Tibial artery (tissue), 4 donors: ENCODE results near the gene INCA1.

Experiments used
- DNase-seq, 2 donors: peaks; one replicate each; pipeline ENCODE4 v3.0.0-alpha.2; 2019
- H3K27ac ChIP-seq, 2 donors: fragments of 200-600 bp; sonication (generic) in 1 of 2; 1 replicate in 1 of 2; 2 replicates in 1 of 2; pipeline ENCODE4 v1.5.1; 2018 to 2019; ENCODE audit warnings: mild to moderate bottlenecking in 1 of 2
- H3K27me3 ChIP-seq, 2 donors: fragments of 200-600 bp; sonication (generic) in 1 of 2; one replicate each; pipeline versions ENCODE4 v1.5.1 to v1.6.0; 2016 to 2019
- H3K36me3 ChIP-seq, 3 donors: fragments of 200-600 bp; sonication (generic) in 2 of 3; one replicate each; pipeline ENCODE4 v1.5.1; 2016 to 2019; ENCODE audit warnings: mild to moderate bottlenecking in 2 of 3
- H3K4me1 ChIP-seq, 4 donors: fragments of 200-600 bp; sonication (generic) in 2 of 4; 1 replicate in 3 of 4; 2 replicates in 1 of 4; pipeline ENCODE4 v1.5.1; 2016 to 2019
- H3K4me3 ChIP-seq, 2 donors: fragments of 200-600 bp; sonication (generic) in 1 of 2; 1 replicate in 1 of 2; 2 replicates in 1 of 2; pipeline ENCODE4 v1.5.1; 2018 to 2019; ENCODE audit warnings: mild to moderate bottlenecking in 2 of 2
- H3K9me3 ChIP-seq, 3 donors: fragments of 200-600 bp; sonication (generic) in 1 of 3; one replicate each; pipeline ENCODE4 v1.5.1; 2016 to 2019
- intact Hi-C: fragments of 100-400 bp; cut with DNase I; formaldehyde crosslinking; loops from one replicate; pipeline ENCODE4 v1.15.0; 2023; ENCODE audit warnings: low total_unique reads
- TF ChIP-seq, protein P1 (sequence below), 2 experiments: fragments of 200-600 bp in 1 of 2; fragments of 450-650 bp in 1 of 2; IDR thresholded peaks; one replicate each; pipeline ENCODE4 v1.5.1; 2017 to 2019; ENCODE audit warnings: antibody characterized with exemption in 2 of 2, mild to moderate bottlenecking in 1 of 2, moderate library complexity in 1 of 2

Gene INCA1

GRCh38 chr17:4973256-4974114 lies 23.8 kb downstream of the INCA1 start:
- TF ChIP-seq, protein P1, sequence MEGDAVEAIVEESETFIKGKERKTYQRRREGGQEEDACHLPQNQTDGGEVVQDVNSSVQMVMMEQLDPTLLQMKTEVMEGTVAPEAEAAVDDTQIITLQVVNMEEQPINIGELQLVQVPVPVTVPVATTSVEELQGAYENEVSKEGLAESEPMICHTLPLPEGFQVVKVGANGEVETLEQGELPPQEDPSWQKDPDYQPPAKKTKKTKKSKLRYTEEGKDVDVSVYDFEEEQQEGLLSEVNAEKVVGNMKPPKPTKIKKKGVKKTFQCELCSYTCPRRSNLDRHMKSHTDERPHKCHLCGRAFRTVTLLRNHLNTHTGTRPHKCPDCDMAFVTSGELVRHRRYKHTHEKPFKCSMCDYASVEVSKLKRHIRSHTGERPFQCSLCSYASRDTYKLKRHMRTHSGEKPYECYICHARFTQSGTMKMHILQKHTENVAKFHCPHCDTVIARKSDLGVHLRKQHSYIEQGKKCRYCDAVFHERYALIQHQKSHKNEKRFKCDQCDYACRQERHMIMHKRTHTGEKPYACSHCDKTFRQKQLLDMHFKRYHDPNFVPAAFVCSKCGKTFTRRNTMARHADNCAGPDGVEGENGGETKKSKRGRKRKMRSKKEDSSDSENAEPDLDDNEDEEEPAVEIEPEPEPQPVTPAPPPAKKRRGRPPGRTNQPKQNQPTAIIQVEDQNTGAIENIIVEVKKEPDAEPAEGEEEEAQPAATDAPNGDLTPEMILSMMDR (IDR thresholded peaks at IDR 0.05) = no peak
- Histone ChIP-seq H3K27ac (peak overlapping the region; percentile 15 to 35), H3K4me1 (peaks cover 0 to 17% (median 16%) of the 10 kb centered on the region in 4 donors), H3K9me3 (no peaks in the 10 kb centered on the region), H3K36me3 (peaks cover 37 to 85% (median 67%) of the 10 kb centered on the region in 3 donors), H3K27me3 (no peaks in the 10 kb centered on the region), H3K4me3 (no peak overlapping the region)
- DNase-seq = no peak
- intact Hi-C loops = no loop called here

DNA sequence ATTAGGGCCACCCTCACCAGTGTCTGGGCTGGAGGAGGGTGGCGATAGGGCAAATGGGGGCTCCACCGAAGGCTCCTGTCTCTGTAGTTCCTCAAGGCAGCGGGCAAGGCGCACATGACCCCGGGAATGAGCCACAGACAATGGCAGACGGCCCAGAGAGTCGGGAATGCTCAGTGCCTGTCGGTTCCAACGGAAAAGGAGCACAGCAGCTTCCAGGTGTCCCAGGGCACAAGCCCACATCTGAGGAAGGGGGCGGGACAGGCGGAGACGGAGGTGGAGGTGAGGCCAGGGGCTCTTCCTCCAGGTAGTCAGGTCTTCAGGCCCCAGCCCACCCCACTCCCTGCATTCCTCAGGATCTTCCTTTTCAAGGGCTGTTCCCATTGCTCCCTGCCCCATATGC lies 24.6 kb downstream of the INCA1 start:
- H3K36me3 ChIP-seq = peaks cover 29 to 78% (median 60%) of the 10 kb centered on the region in 3 donors

DNA sequence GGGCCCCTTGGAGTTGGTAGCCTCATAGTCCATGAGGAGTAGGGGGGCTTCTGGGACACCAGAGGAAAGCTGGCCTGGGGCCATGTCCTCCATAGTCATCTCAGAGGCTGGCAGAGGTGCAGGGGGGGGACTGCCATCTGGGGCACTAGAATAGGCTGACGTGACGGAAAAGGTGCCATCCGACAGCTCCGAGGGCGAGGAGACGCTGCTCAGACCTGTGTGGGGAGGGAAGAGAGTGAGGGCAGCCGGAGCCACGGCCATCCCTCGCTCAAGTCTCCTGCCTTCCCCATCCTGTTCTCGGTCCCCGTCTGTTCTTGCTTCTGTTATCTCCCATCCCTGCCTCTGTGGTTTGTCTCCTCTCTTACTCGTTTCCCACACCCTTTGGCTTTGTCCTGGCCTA lies 25.0 kb downstream of the INCA1 start:
- Histone ChIP-seq H3K36me3 (peaks cover 25 to 73% (median 56%) of the 10 kb centered on the region in 3 donors), H3K27me3 (no peaks in the 10 kb centered on the region), H3K4me1 (peaks cover 0 to 24% (median 22%) of the 10 kb centered on the region in 4 donors), H3K27ac (peak overlapping the region; percentile 5 to 6), H3K9me3 (no peaks in the 10 kb centered on the region), H3K4me3 (no peak overlapping the region)
- no peak for DNase-seq
- intact Hi-C loops = no loop called here
- TF ChIP-seq, protein P1 (IDR thresholded peaks at IDR 0.05) = no peak

More for the DNA sequence above, 24.6 kb downstream of the INCA1 start:
- intact Hi-C loops = no loop called here
- Histone ChIP-seq H3K4me1 (peaks cover 0 to 24% (median 22%) of the 10 kb centered on the region in 4 donors), H3K27ac (peak overlapping the region in 1 of 2 donors; percentile 6), H3K9me3 (no peaks in the 10 kb centered on the region), H3K27me3 (no peaks in the 10 kb centered on the region), H3K4me3 (no peak overlapping the region)
- no peak for DNase-seq
- TF ChIP-seq, protein P1 (IDR thresholded peaks at IDR 0.05) = no peak

- H3K36me3 ChIP-seq = peaks cover 20 to 68% (median 51%) of the 10 kb centered on the region in 3 donors
These were observed 25.5 kb downstream of the INCA1 start for GRCh38 chr17:4971826-4972225.

DNA sequence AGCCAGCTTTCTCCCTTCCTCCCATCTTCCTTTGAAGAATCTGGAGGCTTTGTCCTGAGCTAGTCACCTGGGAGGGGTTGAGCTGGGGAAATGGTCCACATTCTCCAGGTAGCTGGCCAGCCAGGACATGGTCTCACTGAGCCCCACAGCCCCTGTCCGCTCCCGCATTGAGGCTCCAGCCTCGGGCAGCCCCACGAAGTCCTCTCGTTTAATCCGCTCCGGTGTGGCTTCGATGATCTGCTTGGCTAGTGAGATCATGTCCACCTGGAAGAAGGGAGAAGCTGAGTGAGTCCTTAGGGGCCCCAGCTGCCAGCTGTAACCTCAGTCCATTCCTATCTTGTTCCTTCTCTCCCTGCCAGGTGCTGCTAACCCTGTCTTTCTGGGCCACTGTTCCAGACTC lies 27.0 kb downstream of the INCA1 start:
- H3K4me3 ChIP-seq = no peak overlapping the region
- H3K36me3 ChIP-seq = peaks cover 15 to 54% (median 45%) of the 10 kb centered on the region in 3 donors
- TF ChIP-seq, protein P1 (IDR thresholded peaks at IDR 0.05) = no peak
- H3K4me1 ChIP-seq = peaks cover 0 to 35% (median 34%) of the 10 kb centered on the region in 4 donors
- no peaks in the 10 kb centered on the region for H3K27me3 ChIP-seq
- intact Hi-C loops = no loop called here
- peak overlapping the region; percentile 90 to 92 for H3K27ac ChIP-seq
- DNase-seq = no peak
- no peaks in the 10 kb centered on the region for H3K9me3 ChIP-seq

More at GRCh38 chr17:4971826-4972225, 25.5 kb downstream of the INCA1 start:
- Histone ChIP-seq H3K27me3 (no peaks in the 10 kb centered on the region), H3K27ac (no peak overlapping the region), H3K4me1 (peaks cover 0 to 24% (median 22%) of the 10 kb centered on the region in 4 donors), H3K4me3 (no peak overlapping the region), H3K9me3 (no peaks in the 10 kb centered on the region)
- intact Hi-C loops = no loop called here
- DNase-seq = no peak
- TF ChIP-seq, protein P1 (IDR thresholded peaks at IDR 0.05) = no peak
